Stimulated activated CD8-positive, alpha-beta memory T cell treated with anti-CD3 and anti-CD28 coated beads, Interleukin-7, amount 100 ng/mL, for 24 hours (primary cell): ENCODE results near the gene SALL2.
"Not testable (repeated sequence)": the region's sequence is repeated elsewhere in the genome, so short reads cannot be mapped to it uniquely, and the experiment has no call there.

Source experiments
- DNase-seq: peaks from one replicate; pipeline ENCODE4 v3.0.0-alpha.2; 2020; ENCODE audit warnings: low read depth

Gene SALL2

GRCh38 chr14:21525962-21526671, at the start of gene SALL2:
TSS of gene SALL2 (minus strand) at chr14:21526346. CDS start at chr14:21526127, 219 bp downstream.
- DNase-seq: peak; percentile 26

GRCh38 chr14:21575661-21576060, 49.5 kb upstream of the SALL2 start:
- DNase-seq: no peak

- no peak for DNase-seq
Measured at GRCh38 chr14:21572604-21573003, 46.5 kb upstream of the SALL2 start.

- no peak for DNase-seq
Measured at GRCh38 chr14:21558703-21559170, 32.6 kb upstream of the SALL2 start.

GRCh38 chr14:21557084-21557901, 31.1 kb upstream of the SALL2 start:
- DNase-seq: peak; percentile 43

GRCh38 chr14:21556378-21557083, 30.4 kb upstream of the SALL2 start:
- DNase-seq: no peak

- no peak for DNase-seq
Measured at GRCh38 chr14:21553266-21553665, 27.1 kb upstream of the SALL2 start.

- DNase-seq: not testable (repeated sequence)
Measured at GRCh38 chr14:21544588-21544987, 18.4 kb upstream of the SALL2 start.

- no peak for DNase-seq
Measured at GRCh38 chr14:21543963-21544362, 17.8 kb upstream of the SALL2 start.

GRCh38 chr14:21543521-21543960, 17.4 kb upstream of the SALL2 start:
- DNase-seq: no peak

- DNase-seq: no peak
Measured at GRCh38 chr14:21541413-21542074, 15.4 kb upstream of the SALL2 start.

GRCh38 chr14:21539189-21539940, 13.2 kb upstream of the SALL2 start:
- DNase-seq: no peak

- DNase-seq: no peak
Measured at GRCh38 chr14:21537090-21537424, 10.9 kb upstream of the SALL2 start.

- DNase-seq: no peak
Measured at GRCh38 chr14:21536418-21537089, 10.4 kb upstream of the SALL2 start.

GRCh38 chr14:21535545-21536417, 9.6 kb upstream of the SALL2 start:
- no peak for DNase-seq

GRCh38 chr14:21534576-21534975, 8.4 kb upstream of the SALL2 start:
- no peak for DNase-seq

- DNase-seq: no peak
Measured at GRCh38 chr14:21533294-21533693, 7.1 kb upstream of the SALL2 start.

- no peak for DNase-seq
Measured at GRCh38 chr14:21529515-21529914, 3.4 kb upstream of the SALL2 start.
